Parathyroid adenoma (tissue), 2 donors: Measurements from ENCODE around the gene ECM1.
A peak's percentile ranks its signal among the peaks of the same experiment; 100 is the strongest.

Experiments
- H2AFZ ChIP-seq: fragments of 300-600 bp; sonication (generic); one replicate; pipeline ENCODE4 v1.7.0; 2017; ENCODE audit warnings: antibody characterized with exemption, mild to moderate bottlenecking
- H3K27ac ChIP-seq: fragments of 300-600 bp; sonication (generic); one replicate; pipeline ENCODE4 v1.7.0; 2017
- H3K27me3 ChIP-seq: fragments of 300-600 bp; sonication (generic); one replicate; pipeline ENCODE4 v1.7.0; 2017; ENCODE audit warnings: low read length; ENCODE audit not compliant: control insufficient read depth, insufficient read depth
- H3K36me3 ChIP-seq: fragments of 300-600 bp; sonication (generic); one replicate; pipeline ENCODE4 v1.7.0; 2017; ENCODE audit warnings: low read length; ENCODE audit not compliant: control insufficient read depth, insufficient read depth
- H3K4me1 ChIP-seq: fragments of 300-600 bp; sonication (generic); one replicate; pipeline ENCODE4 v1.7.0; 2017; ENCODE audit warnings: control low read depth
- H3K4me2 ChIP-seq: fragments of 300-600 bp; sonication (generic); one replicate; pipeline ENCODE4 v1.7.0; 2017; ENCODE audit warnings: low read length
- H3K4me3 ChIP-seq: fragments of 300-600 bp; sonication (generic); one replicate; pipeline ENCODE4 v1.7.0; 2017; ENCODE audit warnings: low read depth, low read length
- H3K79me2 ChIP-seq: fragments of 300-600 bp; sonication (generic); one replicate; pipeline ENCODE4 v1.7.0; 2017; ENCODE audit warnings: control low read depth
- H3K9ac ChIP-seq: fragments of 300-600 bp; sonication (generic); one replicate; pipeline ENCODE4 v1.7.0; 2017; ENCODE audit warnings: mild to moderate bottlenecking
- H3K9me3 ChIP-seq: fragments of 300-600 bp; sonication (generic); one replicate; pipeline ENCODE4 v1.7.0; 2017; ENCODE audit warnings: low read length; ENCODE audit not compliant: control insufficient read depth
- TF ChIP-seq, protein P1 (sequence below): fragments of 300-600 bp; sonication (generic); IDR thresholded peaks from one replicate; pipeline ENCODE4 v1.7.0; 2017; ENCODE audit warnings: antibody characterized with exemption, mild to moderate bottlenecking
- donor health status: primary hyperparathyroidism.

Gene ECM1

DNA sequence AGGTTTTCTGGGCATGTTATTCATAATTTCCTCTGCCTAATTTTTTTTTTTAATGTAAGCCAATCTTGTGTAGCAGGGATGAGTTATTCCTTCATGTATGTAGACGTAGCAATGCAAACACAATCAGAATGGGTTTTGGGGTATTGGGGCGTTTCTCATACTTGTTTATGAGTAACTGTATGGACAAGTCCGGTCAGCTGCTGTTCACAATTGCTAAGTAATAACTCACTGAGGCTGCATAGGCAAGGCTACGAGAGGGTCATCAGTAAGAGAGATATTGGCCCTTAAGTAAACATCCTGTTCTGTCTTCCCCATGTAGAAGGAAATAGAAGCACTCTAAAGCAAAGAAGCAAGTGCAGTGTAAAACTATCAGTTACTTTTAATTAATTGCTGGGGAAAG lies 30.2 kb upstream of the ECM1 start:
- H2AFZ ChIP-seq = no peak overlapping the region
- H3K36me3 ChIP-seq = no peaks in the 10 kb centered on the region
- H3K79me2 ChIP-seq = no peaks in the 10 kb centered on the region
- H3K4me1 ChIP-seq = no peaks in the 10 kb centered on the region
- no peak overlapping the region for H3K4me2 ChIP-seq
- TF ChIP-seq, protein P1, sequence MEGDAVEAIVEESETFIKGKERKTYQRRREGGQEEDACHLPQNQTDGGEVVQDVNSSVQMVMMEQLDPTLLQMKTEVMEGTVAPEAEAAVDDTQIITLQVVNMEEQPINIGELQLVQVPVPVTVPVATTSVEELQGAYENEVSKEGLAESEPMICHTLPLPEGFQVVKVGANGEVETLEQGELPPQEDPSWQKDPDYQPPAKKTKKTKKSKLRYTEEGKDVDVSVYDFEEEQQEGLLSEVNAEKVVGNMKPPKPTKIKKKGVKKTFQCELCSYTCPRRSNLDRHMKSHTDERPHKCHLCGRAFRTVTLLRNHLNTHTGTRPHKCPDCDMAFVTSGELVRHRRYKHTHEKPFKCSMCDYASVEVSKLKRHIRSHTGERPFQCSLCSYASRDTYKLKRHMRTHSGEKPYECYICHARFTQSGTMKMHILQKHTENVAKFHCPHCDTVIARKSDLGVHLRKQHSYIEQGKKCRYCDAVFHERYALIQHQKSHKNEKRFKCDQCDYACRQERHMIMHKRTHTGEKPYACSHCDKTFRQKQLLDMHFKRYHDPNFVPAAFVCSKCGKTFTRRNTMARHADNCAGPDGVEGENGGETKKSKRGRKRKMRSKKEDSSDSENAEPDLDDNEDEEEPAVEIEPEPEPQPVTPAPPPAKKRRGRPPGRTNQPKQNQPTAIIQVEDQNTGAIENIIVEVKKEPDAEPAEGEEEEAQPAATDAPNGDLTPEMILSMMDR = no peak
- no peaks in the 10 kb centered on the region for H3K9me3 ChIP-seq
- no peak overlapping the region for H3K4me3 ChIP-seq
- no peak overlapping the region for H3K27ac ChIP-seq
- no peaks in the 10 kb centered on the region for H3K27me3 ChIP-seq
- no peak overlapping the region for H3K9ac ChIP-seq

DNA sequence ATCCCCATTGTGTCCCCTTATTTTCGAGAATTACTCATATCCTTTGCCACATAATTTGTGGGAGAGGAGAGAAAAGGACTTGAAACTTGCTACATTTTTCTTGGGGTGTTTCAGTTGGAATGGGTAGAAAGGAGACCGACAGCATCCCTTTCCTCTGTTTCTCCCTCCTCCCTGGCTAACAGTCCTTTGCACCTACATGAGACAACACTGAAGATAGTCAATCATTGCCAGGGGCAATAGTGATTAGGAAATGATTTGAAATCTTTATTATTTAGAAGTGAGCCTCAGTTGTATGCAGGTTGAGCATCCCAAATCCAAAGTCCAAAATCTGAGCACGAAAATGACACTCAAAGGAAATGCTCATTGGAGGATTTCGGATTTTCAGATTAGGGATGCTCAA lies 28.5 kb upstream of the ECM1 start:
- Histone ChIP-seq H3K4me1 (no peaks in the 10 kb centered on the region), H3K9ac (no peak overlapping the region), H3K4me2 (no peak overlapping the region), H3K79me2 (no peaks in the 10 kb centered on the region), H3K4me3 (no peak overlapping the region), H3K27ac (no peak overlapping the region), H3K27me3 (no peaks in the 10 kb centered on the region), H3K36me3 (no peaks in the 10 kb centered on the region), H2AFZ (no peak overlapping the region), H3K9me3 (no peaks in the 10 kb centered on the region)
- TF ChIP-seq, protein P1 = no peak

DNA sequence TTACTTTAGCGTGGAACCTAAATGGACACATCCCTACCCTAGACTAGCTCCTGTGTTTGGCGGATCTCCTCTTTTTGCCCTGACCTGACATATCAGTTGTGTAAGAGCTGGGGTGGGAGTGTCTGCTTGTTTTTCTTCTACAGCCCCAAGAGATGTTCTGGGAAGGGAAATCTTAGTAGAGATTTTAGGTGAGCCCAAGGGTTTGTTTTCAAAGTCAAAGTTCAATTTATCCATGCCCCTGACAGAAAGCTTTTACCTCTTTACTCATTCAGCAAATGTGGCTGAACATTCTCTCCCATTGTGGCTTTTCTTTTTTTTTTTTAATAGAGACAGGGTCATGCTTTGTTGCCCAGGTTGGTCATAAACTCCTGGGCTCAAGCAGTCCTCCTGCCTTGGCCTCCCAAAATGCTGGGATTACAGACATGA lies 28.0 kb upstream of the ECM1 start:
- no peaks in the 10 kb centered on the region for H3K9me3 ChIP-seq
- H3K4me1 ChIP-seq = no peaks in the 10 kb centered on the region
- no peak overlapping the region for H3K27ac ChIP-seq
- no peak overlapping the region for H2AFZ ChIP-seq
- H3K27me3 ChIP-seq = no peaks in the 10 kb centered on the region
- H3K79me2 ChIP-seq = no peaks in the 10 kb centered on the region
- H3K4me3 ChIP-seq = no peak overlapping the region
- no peak overlapping the region for H3K4me2 ChIP-seq
- TF ChIP-seq, protein P1 = no peak
- no peak overlapping the region for H3K9ac ChIP-seq
- H3K36me3 ChIP-seq = no peaks in the 10 kb centered on the region

DNA sequence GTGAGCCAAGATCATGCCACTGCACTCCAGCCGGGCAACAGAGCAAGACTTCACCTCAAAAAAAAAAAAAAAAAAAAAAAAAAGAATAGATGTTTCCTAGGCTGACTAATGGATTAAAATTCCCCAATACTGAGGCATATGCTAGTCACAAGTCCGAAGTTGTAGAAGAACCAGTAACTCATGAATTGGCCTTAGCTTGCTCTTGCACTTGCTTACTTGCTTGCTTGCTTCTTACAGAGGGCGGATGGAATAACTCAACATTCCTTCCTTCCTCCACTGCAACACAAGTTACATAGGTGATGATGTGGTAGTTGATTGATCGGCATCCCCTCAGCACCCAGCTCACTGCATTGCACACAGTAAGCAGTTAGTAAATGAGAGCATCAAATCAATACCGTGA lies 23.5 kb upstream of the ECM1 start:
- no peak overlapping the region for H2AFZ ChIP-seq
- no peaks in the 10 kb centered on the region for H3K4me1 ChIP-seq
- no peak overlapping the region for H3K4me3 ChIP-seq
- H3K4me2 ChIP-seq = no peak overlapping the region
- H3K9me3 ChIP-seq = no peaks in the 10 kb centered on the region
- no peaks in the 10 kb centered on the region for H3K36me3 ChIP-seq
- TF ChIP-seq, protein P1 = no peak
- no peaks in the 10 kb centered on the region for H3K79me2 ChIP-seq
- H3K9ac ChIP-seq = no peak overlapping the region
- H3K27me3 ChIP-seq = no peaks in the 10 kb centered on the region
- H3K27ac ChIP-seq = no peak overlapping the region

DNA sequence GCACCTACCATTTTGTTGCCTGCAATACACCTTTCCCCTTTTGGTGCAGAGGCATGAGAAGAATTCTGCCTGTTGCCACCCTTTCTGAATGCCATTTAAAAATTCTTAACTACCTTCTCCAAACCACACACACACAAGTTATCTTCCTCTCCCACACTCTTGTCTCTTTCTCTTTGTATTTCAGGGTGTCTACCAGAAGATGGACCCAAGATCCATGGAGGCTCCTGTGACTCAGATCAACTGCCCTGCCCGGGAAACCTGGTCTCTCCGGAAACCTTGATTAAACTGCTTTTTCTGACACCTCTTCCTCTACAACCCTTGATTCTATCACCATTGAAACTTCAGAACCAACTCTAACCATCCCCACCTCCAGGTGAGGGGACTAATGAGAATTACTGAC lies 23.0 kb upstream of the ECM1 start:
- Histone ChIP-seq H3K9ac (no peak overlapping the region), H3K4me2 (no peak overlapping the region), H3K36me3 (no peaks in the 10 kb centered on the region), H3K4me1 (no peaks in the 10 kb centered on the region), H3K27ac (no peak overlapping the region), H3K79me2 (no peaks in the 10 kb centered on the region), H3K27me3 (no peaks in the 10 kb centered on the region), H3K4me3 (no peak overlapping the region), H2AFZ (peak overlapping the region; percentile 53), H3K9me3 (no peaks in the 10 kb centered on the region)
- TF ChIP-seq, protein P1 = no peak
